A549 (cell line): ENCODE results near the gene ATAT1. TPM values are rescaled to one million over a fixed set of nuclear protein-coding genes. Genes with fewer than 3 reads are reported as not detected.

Experiments used
- ATAC-seq, 2 experiments: fragments of 200-7000 bp in 1 of 2; fragments of >200 bp in 1 of 2; cut with Nextera tagmentation in 1 of 2; cut with Tn5 transposase in 1 of 2; 3 replicates each; pipeline versions ENCODE4 v1.8.0 to v1.9.1; 2018 to 2020; ENCODE audit warnings: mild to moderate bottlenecking in 1 of 2, moderate library complexity in 1 of 2
- CTCF ChIA-PET: fragments of 300-600 bp; sonication (Branson Sonifier 250); formaldehyde crosslinking; extraction: SDS; loops from one replicate; lab custom pipeline; 2021; ENCODE audit warnings: antibody characterized with exemption, inconsistent platforms; lab: Yijun Ruan, JAX
- POLR2A ChIA-PET: fragments of 350-600 bp; formaldehyde crosslinking; extraction: SDS; loops from one replicate; lab custom pipeline; 2021; ENCODE audit warnings: antibody characterized with exemption, inconsistent platforms; lab: Yijun Ruan, JAX
- DNase-seq, 2 experiments: peaks; one replicate each; pipeline versions ENCODE4 v3.0.0 to v3.0.0-alpha.2; 2011 to 2016; ENCODE audit warnings: low read depth in 1 of 2, low spot score in 1 of 2
- FAIRE-seq: peaks from 2 replicates; lab custom pipeline; 2011; peaks lifted over from hg19 to GRCh38; lab: Jason Lieb, UNC
- H3K27ac ChIP-seq, 2 experiments: fragments of >200 bp; sonication (Bioruptor Twin); formaldehyde crosslinking; 3 replicates each; pipeline ENCODE4 v1.5.1; 2016 to 2017
- H3K4me1 ChIP-seq: fragments of >200 bp; sonication (Bioruptor Twin); formaldehyde crosslinking; 3 replicates; pipeline ENCODE4 v1.6.1; 2016
- H3K4me2 ChIP-seq: fragments of >200 bp; sonication (Bioruptor Twin); formaldehyde crosslinking; 3 replicates; pipeline ENCODE4 v1.6.1; 2016
- H3K4me3 ChIP-seq: fragments of >200 bp; sonication (Bioruptor Twin); formaldehyde crosslinking; 3 replicates; pipeline ENCODE4 v1.5.1; 2016
- H3K9me3 ChIP-seq: fragments of >200 bp; sonication (Bioruptor Twin); formaldehyde crosslinking; 3 replicates; pipeline ENCODE4 v1.6.1; 2016
- BCL3 ChIP-seq: fragments of >200 bp; sonication (Bioruptor Twin); formaldehyde crosslinking; IDR thresholded peaks from 3 replicates; pipeline ENCODE4 v1.6.1; 2016
- BHLHE40 ChIP-seq: IDR thresholded peaks from 2 replicates; pipeline ENCODE4 v1.6.1; 2012; ENCODE audit warnings: low read depth, low read length, inconsistent platforms
- CBX2 ChIP-seq: fragments of 200-600 bp; sonication (generic); IDR thresholded peaks from 2 replicates; pipeline ENCODE4 v1.6.1; 2016; ENCODE audit warnings: low read depth, mild to moderate bottlenecking, borderline replicate concordance
- CTCF ChIP-seq: fragments of >200 bp; sonication (Bioruptor Twin); formaldehyde crosslinking; IDR thresholded peaks from 3 replicates; pipeline ENCODE4 v1.5.1; 2016
- EHMT2 ChIP-seq: fragments of 200-600 bp; sonication (generic); IDR thresholded peaks from 2 replicates; pipeline ENCODE4 v1.6.1; 2016; ENCODE audit warnings: antibody characterized with exemption, low read depth, mild to moderate bottlenecking, moderate library complexity
- HMGXB4 ChIP-seq: fragments of 250-450 bp; sonication (Bioruptor Pico); IDR thresholded peaks from 2 replicates; pipeline ENCODE4 v1.5.0; 2021; ENCODE audit warnings: mild to moderate bottlenecking, moderate library complexity, borderline replicate concordance
- HOXA7 ChIP-seq: fragments of 250-450 bp; sonication (Bioruptor Pico); IDR thresholded peaks from 2 replicates; pipeline ENCODE4 v1.5.0; 2020; ENCODE audit warnings: mild to moderate bottlenecking, moderate library complexity
- HOXB5 ChIP-seq: fragments of 250-450 bp; sonication (Bioruptor Pico); IDR thresholded peaks from 2 replicates; pipeline ENCODE4 v1.5.0; 2020; ENCODE audit warnings: mild to moderate bottlenecking, moderate library complexity
- JUN ChIP-seq, 2 experiments: fragments of >200 bp; sonication (Bioruptor Twin); formaldehyde crosslinking; IDR thresholded peaks; 2 replicates in 1 of 2; 3 replicates in 1 of 2; pipeline ENCODE4 v1.6.1; 2016 to 2017
- JUNB ChIP-seq: fragments of >200 bp; sonication (Bioruptor Twin); formaldehyde crosslinking; IDR thresholded peaks from 2 replicates; pipeline ENCODE4 v1.6.1; 2016
- MAX ChIP-seq: IDR thresholded peaks from 2 replicates; pipeline ENCODE4 v1.6.1; 2012
- NFE2L2 ChIP-seq: fragments of 150-350 bp; conservative IDR thresholded peaks from 2 replicates; pipeline ENCODE4 v1.6.1; 2014; ENCODE audit warnings: low read length
- NR3C1 ChIP-seq: fragments of >200 bp; sonication (Bioruptor Twin); formaldehyde crosslinking; IDR thresholded peaks from 3 replicates; pipeline ENCODE4 v1.6.1; 2017
- PBX3 ChIP-seq: IDR thresholded peaks from 2 replicates; pipeline ENCODE4 v1.6.1; 2012
- PHF8 ChIP-seq: fragments of 200-600 bp; sonication (generic); IDR thresholded peaks from 2 replicates; pipeline ENCODE4 v1.6.1; 2016; ENCODE audit warnings: low read depth, mild to moderate bottlenecking, antibody characterized with exemption, moderate library complexity, borderline replicate concordance
- POLR2A ChIP-seq: IDR thresholded peaks from 2 replicates; pipeline ENCODE4 v1.6.1; 2012; ENCODE audit warnings: mild to moderate bottlenecking, low read length
- RAD21 ChIP-seq, 2 experiments: fragments of >200 bp in 1 of 2; sonication (Bioruptor Twin) in 1 of 2; formaldehyde crosslinking in 1 of 2; IDR thresholded peaks in 1 of 2; conservative IDR thresholded peaks in 1 of 2; 2 replicates in 1 of 2; 3 replicates in 1 of 2; pipeline ENCODE4 v1.6.1; 2012 to 2018; ENCODE audit warnings: inconsistent platforms in 1 of 2
- TFCP2L1 ChIP-seq: fragments of 250-450 bp; sonication (Bioruptor Pico); IDR thresholded peaks from 2 replicates; pipeline ENCODE4 v1.5.0; 2021; ENCODE audit warnings: mild to moderate bottlenecking
- USF2 ChIP-seq: fragments of 450-650 bp; IDR thresholded peaks from 2 replicates; pipeline ENCODE4 v1.6.1; 2014; ENCODE audit warnings: antibody characterized with exemption
- WGBS: methylation state at CpG from one replicate; pipeline ENCODE4 v1.1.6; 2017; ENCODE audit errors: missing lambda C conversion rate; 5-methylcytosine and 5-hydroxymethylcytosine counted together
- polyA minus RNA-seq: library from RNA; depleted of rRNA, polyadenylated mRNA; stranded (reverse); fragments of >200 nt; gene quantifications from 2 replicates; pipeline ENCODE4 v1.2.3, GENCODE V29; 2011; rRNA and poly(A)+ RNA removed
- polyA plus RNA-seq, 4 experiments: library from polyadenylated mRNA; depleted of rRNA in 3 of 4; stranded (reverse); fragments of >200 nt; fragmentation: RNase III in 1 of 4; extraction: RNeasy Plus Mini Kit Qiagen cat#74134 plus additional on column Dnase treatment in 1 of 4; gene quantifications; 2 replicates in 3 of 4; 3 replicates in 1 of 4; pipeline ENCODE4 v1.2.3, GENCODE V29; 2011 to 2017

ATAT1 gene
- polyA plus RNA-seq (2011; rRNA removed) (7.4 and 9.3 TPM in 2 replicates), polyA plus RNA-seq (2017; fragmentation: RNase III; extraction: RNeasy Plus Mini Kit Qiagen cat#74134 plus additional on column Dnase treatment) (8.6 to 9.3 TPM (median 8.6 TPM) in 3 replicates), polyA minus RNA-seq (5.5 and 10.0 TPM in 2 replicates)
- 8.0 and 9.3 TPM in 2 replicates for polyA plus RNA-seq (2012; cell fraction: cytosol; rRNA removed)
- polyA plus RNA-seq (2012; cell fraction: nucleus; rRNA removed), result 16.6 and 20.6 TPM in 2 replicates

GRCh38 chr6:30626484-30627366, at the start of gene ATAT1:
ATAT1 (plus strand) TSS chr6:30626874.
- ATAC-seq (peak; percentile 98 to 99), DNase-seq (peak; percentile 80 to 82), FAIRE-seq (no peak)
- Histone ChIP-seq H3K9me3 (no peaks in the 10 kb centered on the region), H3K4me3 (peak within 1 kb of the TSS; percentile 55), H3K4me1 (peaks cover 13% of the 10 kb centered on the region), H3K27ac (peak within 1 kb of the TSS; percentile 76 to 98), H3K4me2 (peak within 1 kb of the TSS; percentile 81)
- TF ChIP-seq USF2, result no peak
- peak; percentile 80 for TF ChIP-seq POLR2A
- no peak for TF ChIP-seq HMGXB4 (CRISPR knock-in tag)
- TF ChIP-seq NR3C1, result no peak
- TF ChIP-seq CTCF, result 0 out of 3 replicates have a peak, but pooled peaks have one; percentile 9
- TF ChIP-seq JUNB, result no peak
- TF ChIP-seq PBX3, result peak; percentile 90
- peak in 1 of 2 experiments; percentile 71; a peak in 4 of 5 replicates for TF ChIP-seq JUN (IDR thresholded peaks at IDR 0.05)
- no peak for TF ChIP-seq NFE2L2
- TF ChIP-seq EHMT2, result no peak
- no peak for TF ChIP-seq BCL3
- TF ChIP-seq TFCP2L1 (CRISPR knock-in tag), result no peak; the same call in 1 of the 2 replicates
- TF ChIP-seq PHF8, result peak; percentile 52; the same call in 1 of the 2 replicates
- TF ChIP-seq HOXA7 (CRISPR knock-in tag), result 0 out of 2 replicates have a peak, but pooled peaks have one; percentile 45
- TF ChIP-seq HOXB5, result no peak
- TF ChIP-seq MAX, result peak; percentile 45
- 4% methylated on average over 30 of the region's 36 CpGs for WGBS
- CTCF ChIA-PET, result interaction anchor here (1.0 to 1.6 kb wide), 4 partner anchors 9 to 52 kb away, joined by 3 to 5 read pairs (median 4); partner anchors contain the start of genes DHX16, MRPS18B and PPP1R10
- POLR2A ChIA-PET, result interaction anchor here (1.9 kb wide), 1 partner anchor 9 kb away, joined by 7 read pairs; the partner anchor contains the start of genes MRPS18B and PPP1R10

GRCh38 chr6:30578051-30578450, 48.6 kb upstream of the ATAT1 start:
- CTCF ChIA-PET, result interaction anchor here (0.7 to 1.6 kb wide), 4 partner anchors 19 to 145 kb away, joined by 4 to 7 read pairs (median 4); no protein-coding TSS in a partner anchor
- Histone ChIP-seq H3K4me1 (peaks cover 4% of the 10 kb centered on the region; the same call in 2 of the 3 replicates), H3K4me2 (no peak overlapping the region), H3K27ac (no peak overlapping the region), H3K9me3 (no peaks in the 10 kb centered on the region), H3K4me3 (no peak overlapping the region)
- FAIRE-seq (no peak), DNase-seq (no peak), ATAC-seq (no peak)
- TF ChIP-seq BHLHE40 (no peak), CBX2 (no peak), RAD21 (conservative IDR thresholded peaks at IDR 0.05 in 1 of 2, IDR thresholded peaks at IDR 0.05 in 1 of 2) (no peak), CTCF (no peak)
- WGBS, result 97% methylated on average over 8 of the region's 8 CpGs
- POLR2A ChIA-PET, result no interaction called here
